ENCODE results near the gene SMAP2.
"Not testable (repeated sequence)": the region's sequence is repeated elsewhere in the genome, so short reads cannot be mapped to it uniquely, and the experiment has no call there.

Gene SMAP2

DNA sequence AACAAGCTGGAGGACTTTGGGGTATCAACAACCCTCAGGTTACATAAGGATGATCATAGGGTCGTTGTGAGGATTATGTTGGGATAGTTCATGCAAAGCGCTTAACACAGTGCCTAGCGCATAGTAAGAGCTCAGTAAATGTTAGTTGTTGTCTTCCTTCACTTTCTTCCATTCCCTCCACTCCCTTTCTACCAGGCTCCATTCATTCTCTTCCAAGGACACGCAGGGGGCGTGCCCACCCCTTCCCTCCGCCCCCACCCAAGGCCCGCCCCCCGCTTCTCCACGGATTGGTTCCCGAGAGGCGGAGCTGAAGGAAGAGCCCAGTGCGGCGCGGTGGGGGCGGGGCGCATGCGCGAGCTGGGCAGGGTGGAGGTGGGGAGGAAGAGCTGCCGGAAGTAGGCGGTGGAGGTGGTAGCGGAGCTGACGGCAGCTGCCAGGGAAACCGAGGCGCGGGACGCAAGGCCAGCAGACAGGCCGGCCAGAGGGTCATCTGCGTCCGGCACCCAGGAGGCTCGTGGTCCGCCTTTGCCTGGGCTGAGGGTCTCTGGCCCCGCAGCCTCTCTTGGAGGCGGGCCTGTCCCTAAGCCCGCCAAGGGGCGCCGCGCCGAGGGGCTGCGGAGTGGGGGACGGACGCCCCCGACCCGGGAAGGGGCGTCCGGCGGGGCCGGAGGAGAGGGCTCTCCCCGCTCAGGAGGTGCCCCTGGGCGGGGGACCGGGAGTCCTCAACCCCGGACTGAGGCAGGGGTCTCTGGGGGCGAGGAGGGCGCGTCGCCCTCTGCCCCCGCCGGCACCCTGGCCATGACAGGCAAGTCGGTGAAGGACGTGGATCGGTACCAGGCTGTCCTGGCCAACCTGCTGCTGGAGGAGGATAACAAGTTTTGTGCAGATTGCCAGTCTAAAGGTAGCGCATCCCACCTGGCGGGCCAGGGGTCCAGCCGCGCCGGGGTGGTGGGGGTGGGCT lies at the start of gene SMAP2:
Gene SMAP2, plus strand, starts transcription at position 405 of the 961 bp plus-strand sequence. Its CDS starts 394 bp downstream, at position 799.
- peak within 1 kb of the TSS; percentile 92 to 100 (median 94) for H3K9ac ChIP-seq
- H3K4me1 ChIP-seq, result peaks cover 11 to 51% (median 18%) of the 10 kb centered on the region in 10 experiments
- H3K4me2 ChIP-seq, result peak within 1 kb of the TSS; percentile 78 to 98 (median 93)
- peak within 1 kb of the TSS; percentile 96 to 100 (median 100) for H3K4me3 ChIP-seq
- H3K27ac ChIP-seq, result peak within 1 kb of the TSS; percentile 86 to 99 (median 90)
- H4K20me1 ChIP-seq, result peaks cover 0 to 15% (median 0%) of the 10 kb centered on the region in 11 experiments; a peak in 5 of 22 replicates
- peaks cover 0 to 5% (median 0%) of the 10 kb centered on the region in 11 experiments; a peak in 1 of 22 replicates for H3K9me3 ChIP-seq (replicated peaks in 1 of 11)
- H3K36me3 ChIP-seq, result peaks cover 12 to 29% (median 22%) of the 10 kb centered on the region in 11 experiments; a peak in 19 of 22 replicates
- no peak for TF ChIP-seq Cebpa-rat (IDR thresholded peaks at IDR 0.05)
- H3K27me3 ChIP-seq, result no peaks in the 10 kb centered on the region

DNA sequence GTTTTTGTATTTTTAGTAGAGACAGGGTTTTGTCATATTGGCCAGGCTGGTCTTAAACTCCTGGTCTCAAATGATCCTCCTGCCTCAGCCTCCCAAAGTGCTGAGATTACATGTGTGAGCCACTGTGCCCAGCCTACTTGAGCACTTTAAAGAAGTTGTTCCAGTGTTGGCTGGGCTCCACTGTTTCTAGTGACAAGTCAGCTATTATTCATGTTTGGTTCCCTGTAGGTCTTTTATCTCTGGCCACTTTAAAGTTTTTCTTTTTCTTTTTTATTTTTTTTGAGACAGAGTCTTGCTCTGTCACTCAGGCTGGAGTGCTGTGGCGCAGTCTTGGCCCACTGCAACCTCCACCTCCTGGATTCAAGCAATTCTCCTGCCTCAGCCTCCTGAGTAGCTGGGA lies 42.1 kb upstream of the SMAP2 start:
- not testable (repeated sequence) for H3K9ac ChIP-seq, H3K27ac ChIP-seq, H4K20me1 ChIP-seq, H3K4me2 ChIP-seq, H3K4me3 ChIP-seq, H3K4me1 ChIP-seq, H3K27me3 ChIP-seq, H3K36me3 ChIP-seq
- H3K9me3 ChIP-seq (replicated peaks in 1 of 11), result peaks cover 0 to 23% (median 11%) of the 10 kb centered on the region in 11 experiments; a peak in 17 of 22 replicates

DNA sequence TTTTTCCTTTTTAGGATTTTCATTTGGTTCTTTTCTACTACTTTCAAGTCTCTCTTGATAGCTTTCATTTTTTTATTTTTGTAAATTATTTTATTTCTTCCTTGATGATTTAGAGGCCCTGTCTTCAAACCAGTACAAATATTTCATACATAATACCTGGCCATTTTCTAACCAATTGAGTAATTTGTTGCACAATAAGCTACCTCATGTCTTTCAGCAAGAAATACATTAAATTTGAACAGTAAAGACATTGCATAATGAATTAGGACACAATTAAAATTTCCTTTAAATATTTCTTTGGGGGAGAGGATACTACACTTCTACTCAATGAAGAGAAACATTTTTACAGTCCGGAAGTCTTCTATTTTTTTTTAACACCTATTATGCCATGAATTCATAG lies 40.8 kb upstream of the SMAP2 start:
- Histone ChIP-seq H3K27me3 (no peaks in the 10 kb centered on the region), H3K4me3 (no peak overlapping the region), H3K36me3 (no peaks in the 10 kb centered on the region), H3K4me2 (no peak overlapping the region), H3K27ac (no peak overlapping the region), H3K9me3 (replicated peaks in 1 of 11) (peaks cover 0 to 16% (median 4%) of the 10 kb centered on the region in 11 experiments; a peak in 10 of 22 replicates), H4K20me1 (no peaks in the 10 kb centered on the region), H3K4me1 (peaks cover 0 to 8% (median 0%) of the 10 kb centered on the region in 10 experiments; a peak in 3 of 20 replicates), H3K9ac (no peak overlapping the region)
- TF ChIP-seq Cebpa-rat (IDR thresholded peaks at IDR 0.05), result no peak

DNA sequence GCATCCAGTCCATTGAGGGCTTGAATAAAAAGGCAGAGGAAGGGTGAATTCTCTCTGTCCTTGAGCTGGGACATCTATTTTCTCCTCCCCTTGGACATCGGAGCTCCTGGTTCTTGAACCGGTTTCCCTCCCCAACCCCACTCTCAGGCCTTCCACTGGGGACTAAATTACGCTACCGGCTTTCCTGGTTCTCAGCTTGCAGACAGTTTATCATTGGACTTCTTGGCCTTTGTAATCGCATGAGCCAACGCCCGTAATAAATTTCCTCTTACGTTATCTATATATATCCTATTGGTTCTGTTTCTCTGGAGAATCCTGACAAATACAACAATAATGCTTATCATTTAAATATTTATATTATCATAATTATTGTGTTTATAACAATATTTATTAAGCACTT lies 36.1 kb upstream of the SMAP2 start:
- no peak for TF ChIP-seq Cebpa-rat (IDR thresholded peaks at IDR 0.05)
- H3K4me2 ChIP-seq, result no peak overlapping the region
- H3K4me3 ChIP-seq, result no peak overlapping the region
- H4K20me1 ChIP-seq, result no peaks in the 10 kb centered on the region
- H3K36me3 ChIP-seq, result no peaks in the 10 kb centered on the region
- H3K9me3 ChIP-seq (replicated peaks in 1 of 11), result peaks cover 0 to 10% (median under 1%) of the 10 kb centered on the region in 11 experiments; a peak in 4 of 22 replicates
- no peaks in the 10 kb centered on the region for H3K27me3 ChIP-seq
- no peak overlapping the region for H3K27ac ChIP-seq
- H3K9ac ChIP-seq, result no peak overlapping the region
- peaks cover 0 to 49% (median 36%) of the 10 kb centered on the region in 10 experiments; a peak in 17 of 20 replicates for H3K4me1 ChIP-seq

DNA sequence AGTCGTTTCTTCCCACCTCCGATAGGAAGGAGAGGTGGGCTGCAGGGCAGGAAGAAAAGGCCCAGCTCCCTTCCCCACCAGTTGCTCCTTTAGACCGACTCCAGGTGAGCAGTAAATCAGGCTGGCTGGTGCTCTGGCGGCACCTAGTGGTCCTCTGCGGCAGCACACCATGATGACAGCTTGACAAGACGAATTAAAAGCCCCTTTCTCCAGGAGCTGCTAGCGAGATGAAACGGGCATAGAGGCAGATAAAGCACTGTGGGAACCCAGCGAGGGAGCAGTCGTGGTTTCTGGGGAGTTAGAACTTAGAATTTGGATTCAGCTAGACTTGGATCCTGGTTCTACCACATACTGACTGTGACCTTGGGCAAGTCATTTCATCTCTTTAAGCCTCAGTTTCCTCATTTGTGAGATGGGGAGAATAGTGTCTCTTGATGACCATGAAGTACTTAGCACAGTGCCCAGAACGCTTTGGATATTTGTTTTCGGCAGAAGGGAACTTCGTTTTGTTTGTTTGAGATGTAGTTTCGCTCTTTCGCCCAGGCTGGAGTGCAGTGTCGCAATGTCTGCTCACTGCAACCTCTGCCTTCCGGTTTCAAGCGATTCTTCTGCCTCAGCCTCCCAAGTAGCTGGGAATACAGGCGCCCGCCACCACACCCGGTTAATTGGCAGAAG lies 34.6 kb upstream of the SMAP2 start:
- peaks cover 0 to 63% (median 36%) of the 10 kb centered on the region in 10 experiments; a peak in 17 of 20 replicates for H3K4me1 ChIP-seq
- H3K27me3 ChIP-seq, result no peaks in the 10 kb centered on the region
- no peak overlapping the region for H3K4me3 ChIP-seq
- H3K4me2 ChIP-seq, result peak overlapping the region in 10 of 11 experiments; percentile 14 to 95 (median 71); a peak in 17 of 22 replicates
- peak overlapping the region in 8 of 11 experiments; percentile 8 to 85 (median 32); a peak in 13 of 22 replicates for H3K27ac ChIP-seq
- peaks cover 0 to 10% (median 0%) of the 10 kb centered on the region in 11 experiments; a peak in 4 of 22 replicates for H3K9me3 ChIP-seq (replicated peaks in 1 of 11)
- H3K9ac ChIP-seq, result peak overlapping the region in 5 of 11 experiments; percentile 0 to 49 (median 32); a peak in 3 of 22 replicates
- H4K20me1 ChIP-seq, result no peaks in the 10 kb centered on the region
- H3K36me3 ChIP-seq, result no peaks in the 10 kb centered on the region
- TF ChIP-seq Cebpa-rat (IDR thresholded peaks at IDR 0.05), result peak in 9 of 11 experiments; percentile 22 to 83 (median 42); a peak in 8 of 22 replicates

DNA sequence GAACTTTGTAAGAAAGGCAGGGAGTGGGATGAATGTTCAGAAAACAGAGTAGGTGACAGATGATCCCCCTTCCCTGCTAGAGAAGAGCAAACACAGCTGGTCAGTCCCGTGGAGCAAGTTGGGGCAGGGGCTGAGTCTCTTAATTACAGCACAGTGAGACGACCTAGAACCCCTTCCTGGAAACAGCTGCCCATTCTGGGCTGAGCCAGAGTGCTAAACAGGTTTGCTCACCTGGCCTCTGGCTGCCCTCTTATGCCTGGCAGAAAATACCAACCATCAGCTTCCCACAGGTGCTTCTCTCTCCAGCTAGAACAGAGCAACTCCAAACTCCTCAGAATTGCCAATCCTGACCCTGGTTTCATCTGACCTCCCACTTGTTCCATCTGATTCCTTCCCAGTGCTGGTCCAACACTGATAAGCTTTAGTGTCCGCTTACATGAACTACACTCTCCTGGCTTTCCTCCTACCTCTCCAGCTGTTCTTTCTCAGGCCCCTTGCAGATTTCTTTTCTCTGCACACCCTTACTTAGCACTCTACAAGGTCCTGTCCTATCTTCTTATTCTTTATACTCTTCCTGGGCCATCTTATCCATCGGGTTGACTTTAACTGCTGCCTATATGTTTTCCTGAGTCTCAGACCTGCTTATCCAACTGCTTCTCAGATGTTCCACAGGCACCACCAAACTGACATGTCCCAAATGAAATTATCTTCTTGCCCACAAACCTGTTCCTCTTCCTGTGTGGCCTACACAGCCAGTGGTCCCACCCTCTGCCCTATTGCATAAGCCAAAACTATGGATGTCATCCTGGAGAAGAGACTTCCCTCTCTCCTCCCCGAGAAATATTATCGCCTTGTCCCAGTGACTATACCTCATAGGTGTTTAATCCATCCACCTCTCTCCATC lies 33.9 kb upstream of the SMAP2 start:
- H3K27me3 ChIP-seq, result no peaks in the 10 kb centered on the region
- no peak; a peak in 1 of 22 replicates for TF ChIP-seq Cebpa-rat (IDR thresholded peaks at IDR 0.05)
- no peaks in the 10 kb centered on the region for H4K20me1 ChIP-seq
- peak overlapping the region in 3 of 11 experiments; percentile 0 to 32 (median 30); a peak in 2 of 22 replicates for H3K9ac ChIP-seq
- H3K9me3 ChIP-seq (replicated peaks in 1 of 11), result peaks cover 0 to 10% (median 0%) of the 10 kb centered on the region in 11 experiments; a peak in 4 of 22 replicates
- H3K36me3 ChIP-seq, result no peaks in the 10 kb centered on the region
- H3K4me3 ChIP-seq, result peak overlapping the region in 2 of 10 experiments; percentile 13 to 14; a peak in 2 of 20 replicates
- H3K4me1 ChIP-seq, result peaks cover 0 to 71% (median 39%) of the 10 kb centered on the region in 10 experiments; a peak in 17 of 20 replicates
- peak overlapping the region in 9 of 11 experiments; percentile 0 to 85 (median 28); a peak in 13 of 22 replicates for H3K27ac ChIP-seq
- peak overlapping the region in 10 of 11 experiments; percentile 14 to 95 (median 71); a peak in 18 of 22 replicates for H3K4me2 ChIP-seq

DNA sequence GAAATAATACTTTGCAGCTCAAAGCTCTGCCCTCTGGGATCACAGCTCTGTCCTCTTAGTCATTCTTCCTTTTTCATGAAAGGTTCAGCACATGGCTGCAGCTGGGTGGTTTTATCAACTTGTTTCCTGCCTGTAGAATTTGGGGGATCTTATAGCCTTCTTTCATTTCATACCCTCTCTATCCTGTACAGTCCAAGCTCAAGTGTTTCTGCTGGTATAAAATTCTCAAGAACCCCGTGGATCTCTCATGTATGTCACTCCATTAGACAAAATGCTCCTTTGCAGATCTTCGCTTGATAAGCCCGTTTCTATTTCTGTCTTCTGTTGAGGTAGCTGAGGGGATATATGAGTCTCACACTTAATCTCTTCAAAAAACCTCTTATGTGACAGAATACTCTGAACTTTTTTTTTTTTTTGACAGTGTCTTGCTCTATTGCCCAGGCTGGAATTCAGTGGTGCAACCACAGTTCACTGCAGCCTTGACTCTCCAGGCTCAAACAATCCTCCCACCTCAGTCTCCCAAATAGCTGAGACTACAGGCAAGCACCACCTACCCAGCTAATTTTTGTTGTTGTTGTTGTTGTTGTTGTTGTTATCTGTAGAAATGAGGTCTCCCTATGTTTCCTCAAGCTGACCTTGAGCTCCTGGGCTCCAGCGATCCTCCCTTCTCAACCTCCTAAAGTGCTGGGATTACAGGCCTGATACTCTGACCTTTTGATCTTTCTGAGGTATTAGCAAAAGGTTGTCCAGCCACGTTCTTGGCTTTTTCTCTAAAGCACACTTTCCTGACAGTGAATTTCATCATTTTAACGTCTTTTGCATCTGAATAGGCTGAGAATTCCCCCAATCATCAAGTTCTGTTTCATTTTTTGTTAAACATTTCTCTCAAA lies 31.8 kb upstream of the SMAP2 start:
- no peak for TF ChIP-seq Cebpa-rat (IDR thresholded peaks at IDR 0.05)
- Histone ChIP-seq H3K4me3 (no peak overlapping the region), H3K27ac (peak overlapping the region in 5 of 11 experiments; percentile 14 to 85 (median 80); a peak in 8 of 22 replicates), H3K9me3 (replicated peaks in 1 of 11) (peaks cover 0 to 10% (median 0%) of the 10 kb centered on the region in 11 experiments; a peak in 4 of 22 replicates), H3K36me3 (no peaks in the 10 kb centered on the region), H3K4me1 (peaks cover 0 to 70% (median 41%) of the 10 kb centered on the region in 10 experiments; a peak in 17 of 20 replicates), H3K27me3 (no peaks in the 10 kb centered on the region), H3K4me2 (peak overlapping the region in 8 of 11 experiments; percentile 8 to 95 (median 80); a peak in 13 of 22 replicates), H3K9ac (peak overlapping the region in 3 of 11 experiments; percentile 59 to 74 (median 64); a peak in 5 of 22 replicates), H4K20me1 (no peaks in the 10 kb centered on the region)

DNA sequence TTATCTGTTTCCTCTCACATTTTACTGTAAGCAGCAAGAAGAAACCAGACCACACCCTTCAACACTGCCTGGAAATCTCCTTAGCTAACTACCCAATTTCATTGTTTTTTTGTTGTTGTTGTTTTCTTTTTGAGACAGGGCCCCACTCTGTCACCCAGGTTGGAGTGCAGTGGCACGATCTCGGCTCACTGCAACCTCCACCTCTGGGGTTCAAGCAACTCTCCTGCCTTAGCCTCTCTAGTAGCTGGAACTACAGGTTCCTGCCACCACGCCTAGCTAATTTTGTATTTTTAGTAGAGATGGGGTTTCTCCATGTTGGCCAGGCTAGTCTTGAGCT lies 31.2 kb upstream of the SMAP2 start:
- H3K36me3 ChIP-seq, H4K20me1 ChIP-seq, H3K27me3 ChIP-seq, H3K4me3 ChIP-seq: not testable (repeated sequence)
- H3K4me2 ChIP-seq, result peak overlapping the region in 5 of 11 experiments; percentile 75 to 95 (median 87); a peak in 9 of 22 replicates
- H3K9ac ChIP-seq, result peak overlapping the region in 4 of 11 experiments; percentile 28 to 74 (median 62); a peak in 6 of 22 replicates
- peaks cover 0 to 75% (median 41%) of the 10 kb centered on the region in 10 experiments; a peak in 17 of 20 replicates for H3K4me1 ChIP-seq
- H3K9me3 ChIP-seq (replicated peaks in 1 of 11), result peaks cover 0 to 10% (median 0%) of the 10 kb centered on the region in 11 experiments; a peak in 4 of 22 replicates
- H3K27ac ChIP-seq, result peak overlapping the region in 5 of 11 experiments; percentile 14 to 85 (median 80); a peak in 8 of 22 replicates

All from BLaER1 treated with 17β-estradiol and CSF1 and Interleukin-3, amounts not matched to agents 10 nM and 100 nM (cell line).